Activated CD8-positive, alpha-beta memory T cell treated with anti-CD3 and anti-CD28 coated beads, Interleukin-2, amount 50 U/mL, for 1 hour (primary cell): ENCODE data around the gene WDR59.

ENCODE experiments used
- DNase-seq: peaks from one replicate; pipeline ENCODE4 v3.0.0-alpha.2; 2020; ENCODE audit errors: extremely low read depth

Gene WDR59

GRCh38 chr16:74903901-74904678 is 80.8 kb downstream of the WDR59 start:
- DNase-seq: no peak

GRCh38 chr16:74903120-74903519 is 81.8 kb downstream of the WDR59 start:
- no peak for DNase-seq

GRCh38 chr16:74902161-74902560 is 82.8 kb downstream of the WDR59 start:
- DNase-seq: no peak

GRCh38 chr16:74901606-74902005 is 83.3 kb downstream of the WDR59 start:
- no peak for DNase-seq

GRCh38 chr16:74899816-74900215 is 85.1 kb downstream of the WDR59 start:
- no peak for DNase-seq

GRCh38 chr16:74898659-74899058 is 86.3 kb downstream of the WDR59 start:
- no peak for DNase-seq

- DNase-seq: no peak
These were observed 88.2 kb downstream of the WDR59 start for GRCh38 chr16:74896389-74897370.

GRCh38 chr16:74893541-74893940 is 91.4 kb downstream of the WDR59 start:
- no peak for DNase-seq

- no peak for DNase-seq
These were observed 92.1 kb downstream of the WDR59 start for GRCh38 chr16:74892574-74893461.

- no peak for DNase-seq
These were observed 96.0 kb downstream of the WDR59 start for GRCh38 chr16:74888888-74889287.

- DNase-seq: no peak
These were observed 96.6 kb downstream of the WDR59 start for GRCh38 chr16:74888232-74888862.

GRCh38 chr16:74887084-74887483 is 97.8 kb downstream of the WDR59 start:
- DNase-seq: no peak

GRCh38 chr16:74877706-74878105 is 107.2 kb downstream of the WDR59 start:
- DNase-seq: no peak

GRCh38 chr16:74874912-74875546 is 109.9 kb downstream of the WDR59 start:
- DNase-seq: no peak

- DNase-seq: no peak
These were observed 110.8 kb downstream of the WDR59 start for GRCh38 chr16:74874123-74874522.

GRCh38 chr16:74872302-74872701 is 112.6 kb downstream of the WDR59 start:
- no peak for DNase-seq

- no peak for DNase-seq
These were observed 113.3 kb downstream of the WDR59 start for GRCh38 chr16:74871608-74872007.

- DNase-seq: no peak
These were observed 116.4 kb downstream of the WDR59 start for GRCh38 chr16:74868501-74868900.

- DNase-seq: no peak
These were observed 116.9 kb downstream of the WDR59 start for GRCh38 chr16:74868035-74868434.

GRCh38 chr16:74867281-74867849 is 117.6 kb downstream of the WDR59 start:
- DNase-seq: no peak
